Measurements from ENCODE around the gene RAB15.
A peak's percentile ranks its signal among the peaks of the same experiment; 100 is the strongest.

RAB15 gene

DNA sequence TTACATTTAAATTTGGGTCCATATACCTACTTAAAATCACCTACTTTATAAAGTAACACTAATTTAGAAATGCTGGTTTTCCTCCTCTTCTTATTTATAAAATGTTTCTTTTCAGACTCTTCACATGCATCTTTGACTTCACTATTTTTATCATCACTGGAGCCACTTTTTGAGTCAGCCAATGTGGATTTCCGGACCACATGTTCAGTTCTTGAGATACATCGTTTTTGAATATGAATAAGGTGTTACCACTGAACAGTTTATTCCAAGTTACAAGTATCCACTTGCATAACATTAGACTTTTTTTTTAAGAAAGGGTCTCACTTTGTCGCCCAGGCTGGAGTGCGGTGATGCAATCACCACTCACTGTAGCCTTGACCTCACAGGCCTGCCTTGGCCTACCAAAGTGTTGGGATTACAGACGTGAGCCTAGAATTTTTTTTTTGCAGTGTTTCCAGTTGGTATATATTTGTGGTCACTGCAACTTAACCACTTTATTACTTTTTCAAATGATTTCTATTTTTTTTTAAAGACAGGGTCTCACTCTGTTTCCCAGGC, 20.3 kb upstream of the RAB15 start:
- no peak for DNase-seq (ENCODE audit: low read depth)
- no peak overlapping the region for H3K4me3 ChIP-seq (ENCODE audit: low read depth, low read length)
- TF ChIP-seq, protein P1, sequence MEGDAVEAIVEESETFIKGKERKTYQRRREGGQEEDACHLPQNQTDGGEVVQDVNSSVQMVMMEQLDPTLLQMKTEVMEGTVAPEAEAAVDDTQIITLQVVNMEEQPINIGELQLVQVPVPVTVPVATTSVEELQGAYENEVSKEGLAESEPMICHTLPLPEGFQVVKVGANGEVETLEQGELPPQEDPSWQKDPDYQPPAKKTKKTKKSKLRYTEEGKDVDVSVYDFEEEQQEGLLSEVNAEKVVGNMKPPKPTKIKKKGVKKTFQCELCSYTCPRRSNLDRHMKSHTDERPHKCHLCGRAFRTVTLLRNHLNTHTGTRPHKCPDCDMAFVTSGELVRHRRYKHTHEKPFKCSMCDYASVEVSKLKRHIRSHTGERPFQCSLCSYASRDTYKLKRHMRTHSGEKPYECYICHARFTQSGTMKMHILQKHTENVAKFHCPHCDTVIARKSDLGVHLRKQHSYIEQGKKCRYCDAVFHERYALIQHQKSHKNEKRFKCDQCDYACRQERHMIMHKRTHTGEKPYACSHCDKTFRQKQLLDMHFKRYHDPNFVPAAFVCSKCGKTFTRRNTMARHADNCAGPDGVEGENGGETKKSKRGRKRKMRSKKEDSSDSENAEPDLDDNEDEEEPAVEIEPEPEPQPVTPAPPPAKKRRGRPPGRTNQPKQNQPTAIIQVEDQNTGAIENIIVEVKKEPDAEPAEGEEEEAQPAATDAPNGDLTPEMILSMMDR (IDR thresholded peaks at IDR 0.05; ENCODE audit: low read depth, low read length, missing control alignments), result no peak
- in situ Hi-C loops (cut with HindIII; ENCODE audit: low sequenced_read_pairs), result no loop called here

GRCh38 chr14:64990939-64991338, 18.8 kb upstream of the RAB15 start:
- DNase-seq (ENCODE audit: low read depth), result no peak
- H3K4me3 ChIP-seq (ENCODE audit: low read depth, low read length), result no peak overlapping the region
- in situ Hi-C loops (cut with HindIII; ENCODE audit: low sequenced_read_pairs), result no loop called here
- TF ChIP-seq, protein P1 (IDR thresholded peaks at IDR 0.05; ENCODE audit: low read depth, low read length, missing control alignments), result no peak

DNA sequence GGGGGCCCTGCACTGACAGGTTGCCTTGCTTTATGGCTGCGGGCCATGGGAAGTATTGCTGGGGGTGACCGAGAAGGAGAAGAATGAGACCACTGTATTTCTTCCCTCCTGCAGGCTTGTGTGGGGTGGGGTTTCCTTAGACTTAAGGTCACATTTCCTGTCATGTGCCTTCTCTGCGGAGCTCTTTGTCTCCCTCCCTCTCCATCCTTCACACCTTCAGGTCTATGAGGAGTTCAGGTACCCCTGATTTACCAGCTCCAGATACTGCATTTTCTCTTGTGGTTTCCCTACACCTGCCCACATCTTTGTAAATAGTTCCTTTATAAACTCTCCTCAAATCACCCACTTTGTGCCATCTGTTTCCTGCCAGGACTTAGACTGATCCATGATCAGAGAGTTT, 18.2 kb upstream of the RAB15 start:
- DNase-seq (ENCODE audit: low read depth), result no peak
- in situ Hi-C loops (cut with HindIII; ENCODE audit: low sequenced_read_pairs), result no loop called here
- H3K4me3 ChIP-seq (ENCODE audit: low read depth, low read length), result no peak overlapping the region
- TF ChIP-seq, protein P1 (IDR thresholded peaks at IDR 0.05; ENCODE audit: low read depth, low read length, missing control alignments), result no peak

GRCh38 chr14:64987438-64987767, 15.3 kb upstream of the RAB15 start:
- peak overlapping the region; percentile 98 for H3K4me3 ChIP-seq (ENCODE audit: low read depth, low read length)
- TF ChIP-seq, protein P1 (IDR thresholded peaks at IDR 0.05; ENCODE audit: low read depth, low read length, missing control alignments), result no peak
- in situ Hi-C loops (cut with HindIII; ENCODE audit: low sequenced_read_pairs), result loop anchor here (5.0 kb wide), 2 partner anchors 45 to 65 kb away; no protein-coding TSS in a partner anchor
- DNase-seq (ENCODE audit: low read depth), result no peak

GRCh38 chr14:64986648-64987437, 14.7 kb upstream of the RAB15 start, which contains the start of gene FNTB:
Gene FNTB, plus strand, starts transcription at chr14:64986895. Its CDS starts 59 bp downstream, at chr14:64986954.
- H3K4me3 ChIP-seq (ENCODE audit: low read depth, low read length), result peak within 1 kb of the TSS; percentile 98
- TF ChIP-seq, protein P1 (IDR thresholded peaks at IDR 0.05; ENCODE audit: low read depth, low read length, missing control alignments), result peak; percentile 83
- peak; percentile 95 for DNase-seq (ENCODE audit: low read depth)
- in situ Hi-C loops (cut with HindIII; ENCODE audit: low sequenced_read_pairs), result loop anchor here (5.0 kb wide), 2 partner anchors 45 to 65 kb away; no protein-coding TSS in a partner anchor

GRCh38 chr14:64983439-64984310, 11.5 kb upstream of the RAB15 start:
- in situ Hi-C loops (cut with HindIII; ENCODE audit: low sequenced_read_pairs), result no loop called here
- TF ChIP-seq, protein P1 (IDR thresholded peaks at IDR 0.05; ENCODE audit: low read depth, low read length, missing control alignments), result peak; percentile 63
- H3K4me3 ChIP-seq (ENCODE audit: low read depth, low read length), result peak overlapping the region; percentile 9
- DNase-seq (ENCODE audit: low read depth), result peak; percentile 38
